NCI-H146 treated with DMSO at 0.1 percent for 48 hours (cell line): ENCODE data around the gene TMEM273.

ENCODE experiments used
- DNase-seq: peaks from one replicate; lab custom pipeline; 2025; ENCODE audit not compliant: unreplicated experiment; lab: John Stamatoyannopoulos, UW

The TMEM273 gene

DNA sequence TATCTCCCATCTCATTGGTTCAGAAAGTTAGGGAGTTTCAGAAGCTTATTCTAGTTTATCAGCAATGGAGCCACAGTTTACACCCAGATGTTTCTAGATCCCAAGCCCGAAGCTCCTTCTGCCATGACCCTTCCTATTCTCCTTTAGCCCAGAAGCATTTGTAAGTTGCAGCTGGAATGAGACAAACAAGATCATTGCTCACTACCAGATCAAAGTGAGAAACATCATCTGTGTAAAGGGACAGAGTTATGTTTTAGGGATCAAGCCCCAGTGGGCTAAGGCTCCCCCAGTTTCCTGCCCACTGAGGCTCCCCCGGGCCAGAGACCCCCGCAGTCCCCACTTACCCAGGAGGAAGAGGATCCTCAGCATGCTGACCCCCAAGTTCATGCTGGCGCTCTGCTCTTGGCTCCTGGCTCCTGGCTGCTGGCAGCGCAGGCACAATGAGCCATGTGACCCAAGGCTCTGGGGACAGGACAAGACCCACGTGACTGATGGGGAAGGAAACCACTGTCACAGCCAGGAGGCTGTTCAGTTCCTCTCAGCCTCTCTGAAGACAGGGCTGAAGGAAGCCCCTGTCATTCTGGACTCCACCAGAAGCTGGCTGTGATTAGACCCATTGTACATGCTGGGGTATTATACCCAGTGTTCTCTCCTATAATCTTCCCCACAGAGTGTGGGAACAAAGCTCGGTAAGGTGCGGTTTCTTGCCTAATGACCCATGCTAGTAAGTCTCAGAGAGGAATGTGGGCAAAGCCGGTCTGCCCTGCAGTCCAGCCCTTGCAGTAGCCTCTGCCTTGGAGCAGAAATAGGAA is at the start of gene TMEM273:
Gene TMEM273 (minus strand): TSS at position 442 of the 812 bp plus-strand sequence. CDS start 55 bp downstream, at position 387.
- no peak for DNase-seq

- DNase-seq, result no peak
These were observed 49.8 kb upstream of the TMEM273 start for GRCh38 chr10:49237985-49238384.

GRCh38 chr10:49235392-49235791 is 47.2 kb upstream of the TMEM273 start:
- no peak for DNase-seq

DNA sequence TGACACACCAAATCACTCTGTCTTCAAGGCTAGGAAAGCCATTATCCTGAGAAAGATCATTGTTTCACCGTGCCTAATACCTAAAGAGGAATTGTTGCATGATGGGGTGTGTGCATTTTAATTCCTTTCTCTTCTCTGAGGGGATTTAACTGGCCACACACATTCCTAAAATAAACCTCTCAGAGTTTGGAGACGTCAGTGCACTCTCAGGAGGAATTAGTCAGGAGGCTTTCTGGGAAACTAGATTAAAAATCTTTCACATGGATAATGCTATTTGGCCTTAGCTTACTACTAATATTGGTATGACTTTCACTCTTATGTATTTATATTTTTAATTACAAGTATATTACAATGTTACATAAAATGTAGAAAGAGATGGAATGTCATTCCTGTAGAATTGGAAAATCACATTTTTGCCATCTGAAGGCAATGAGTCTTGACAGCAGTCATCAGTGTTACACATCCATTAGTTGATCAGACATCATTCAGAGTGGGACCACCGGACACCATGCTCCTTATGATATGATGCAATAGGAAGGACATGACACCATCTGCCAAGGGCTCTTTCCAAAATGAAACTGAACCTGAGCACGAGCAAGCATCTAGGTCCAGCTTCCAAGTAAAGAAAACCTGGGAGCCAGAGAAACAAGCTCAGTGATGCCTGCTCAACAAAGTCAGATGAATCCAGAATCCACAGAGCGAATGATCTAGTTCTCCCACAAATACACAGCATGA is 43.1 kb upstream of the TMEM273 start:
- DNase-seq, result no peak

DNA sequence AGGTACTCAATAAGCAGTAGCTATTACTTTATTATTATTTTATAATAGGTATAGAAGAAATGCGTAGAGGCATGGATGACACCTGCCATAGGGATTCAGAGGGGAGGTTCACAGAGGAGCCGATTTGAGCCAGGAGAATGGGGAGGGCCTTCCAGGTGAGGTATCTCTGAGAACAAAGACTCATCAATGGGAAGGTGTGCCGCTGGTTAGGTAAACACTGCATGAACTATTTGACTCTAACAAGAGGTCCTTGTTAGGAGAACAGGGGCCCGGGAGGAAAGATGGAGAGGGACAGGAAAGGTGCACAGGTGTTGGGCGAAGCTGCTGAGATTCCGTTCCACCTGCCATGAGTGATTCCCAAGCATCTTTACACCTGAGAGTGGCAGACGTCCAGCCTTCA is 41.8 kb upstream of the TMEM273 start:
- peak; percentile 14 for DNase-seq

DNA sequence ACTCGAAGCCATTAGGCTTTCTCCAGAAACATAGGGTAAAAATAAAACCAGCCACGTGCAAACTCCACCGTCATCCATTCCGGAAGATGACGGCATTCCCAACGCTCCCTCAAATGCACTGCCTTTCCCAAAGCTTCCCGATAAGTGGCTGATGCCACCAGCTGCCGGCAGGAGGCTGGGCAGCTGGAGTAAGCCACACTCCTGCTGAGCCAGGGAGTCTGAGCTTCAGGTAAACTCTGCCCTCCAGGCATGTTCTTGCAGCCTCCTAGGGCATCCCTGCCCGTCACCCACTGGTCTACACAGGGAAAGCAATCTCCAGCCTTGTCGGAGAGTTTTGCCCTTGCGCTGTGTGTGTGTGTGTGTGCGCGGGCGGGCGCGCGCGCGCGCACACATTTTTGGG is 40.5 kb upstream of the TMEM273 start:
- DNase-seq, result peak; percentile 2

- DNase-seq, result no peak
These were observed 39.2 kb upstream of the TMEM273 start for GRCh38 chr10:49227406-49227805.

DNA sequence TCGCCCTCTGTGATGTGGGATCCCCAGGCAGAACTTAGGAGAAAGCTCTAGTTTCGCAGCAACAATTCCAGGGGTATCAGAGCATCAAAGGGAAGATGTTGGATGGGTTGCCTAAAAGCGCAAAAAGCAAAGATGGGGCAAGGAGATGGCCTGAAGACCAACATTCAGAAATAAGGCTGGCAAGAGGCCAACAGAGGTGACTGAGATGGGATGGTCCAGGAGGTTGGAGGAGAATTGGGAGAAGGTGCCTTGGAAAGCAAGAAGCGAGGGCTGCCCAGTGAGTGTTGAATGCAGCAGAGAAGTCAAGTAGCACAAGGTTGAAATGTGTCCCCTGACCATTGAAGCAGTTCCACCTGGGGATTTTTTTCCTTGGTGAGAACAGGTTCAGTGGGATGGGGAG is 38.4 kb upstream of the TMEM273 start:
- DNase-seq, result no peak

DNA sequence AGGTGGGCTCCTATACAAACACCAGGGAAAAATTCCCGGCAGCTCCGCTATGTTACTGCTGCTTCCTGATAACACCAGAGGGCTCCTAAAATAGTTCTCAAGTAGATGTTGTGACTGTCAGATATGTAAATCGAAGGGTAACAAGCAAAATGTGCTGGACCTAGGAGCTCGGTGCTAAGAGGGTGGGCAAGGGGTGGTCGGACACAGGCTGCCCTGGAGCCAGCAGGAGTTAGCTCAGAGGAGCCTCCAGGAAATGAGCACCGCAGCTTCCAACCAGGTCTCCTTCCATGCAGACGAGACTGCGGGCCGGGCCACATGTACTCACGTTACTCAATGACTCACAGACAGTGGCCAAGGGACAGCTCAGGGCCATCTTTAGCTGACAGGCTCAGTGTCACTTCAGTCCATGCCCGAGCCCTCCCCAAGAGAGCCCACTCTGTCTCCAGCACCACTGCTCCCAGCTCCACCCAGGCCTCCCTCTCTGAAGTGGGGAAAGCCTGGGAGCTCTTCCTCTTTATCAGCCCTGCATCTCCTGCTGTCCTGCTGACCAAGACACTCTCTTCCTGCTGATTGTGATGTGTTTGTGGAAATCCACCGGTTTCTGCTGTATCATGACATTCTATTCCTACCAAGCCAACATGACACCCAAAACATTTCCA is 37.2 kb upstream of the TMEM273 start:
- no peak for DNase-seq

DNA sequence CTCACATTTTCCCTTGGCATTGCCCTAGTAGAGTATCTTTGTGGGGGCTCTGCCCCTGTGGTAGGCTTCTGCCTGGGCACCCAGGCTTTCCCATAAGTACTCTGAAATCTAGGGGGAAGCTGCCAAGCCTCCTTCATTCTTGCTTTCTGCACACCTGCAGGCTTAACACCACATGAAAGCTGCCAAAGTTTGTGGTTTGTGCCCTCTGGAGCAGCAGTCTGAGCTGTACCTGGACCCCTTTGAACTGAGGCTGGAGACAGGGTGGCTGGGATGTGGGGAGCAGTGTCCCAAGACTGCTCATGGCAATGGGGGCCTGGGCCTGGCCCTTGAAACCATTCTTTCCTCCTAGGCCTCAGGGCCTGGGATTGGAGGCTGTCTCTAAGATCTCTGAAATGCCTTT is 35.0 kb upstream of the TMEM273 start:
- no peak for DNase-seq

- no peak for DNase-seq
These were observed 34.0 kb upstream of the TMEM273 start for GRCh38 chr10:49222170-49222569.

DNA sequence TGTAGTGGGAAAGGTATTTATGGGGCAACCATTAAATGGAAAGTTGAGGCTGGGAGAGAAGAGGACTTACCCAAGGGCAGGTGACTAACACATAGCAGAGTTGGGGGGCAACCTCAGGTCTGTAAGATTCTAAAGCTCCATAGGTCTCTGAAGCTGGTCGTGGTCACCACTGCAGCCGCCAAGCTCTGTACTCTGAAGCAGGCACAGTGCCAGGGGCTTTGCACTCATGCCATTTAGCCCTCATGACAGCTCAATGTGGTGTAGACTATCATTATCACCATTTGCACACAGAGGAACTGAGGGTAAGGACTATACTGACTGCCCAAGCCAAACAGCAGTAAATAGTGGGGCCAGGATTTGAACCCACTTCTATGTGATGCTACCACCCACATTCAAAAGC is 32.5 kb upstream of the TMEM273 start:
- DNase-seq, result no peak

DNA sequence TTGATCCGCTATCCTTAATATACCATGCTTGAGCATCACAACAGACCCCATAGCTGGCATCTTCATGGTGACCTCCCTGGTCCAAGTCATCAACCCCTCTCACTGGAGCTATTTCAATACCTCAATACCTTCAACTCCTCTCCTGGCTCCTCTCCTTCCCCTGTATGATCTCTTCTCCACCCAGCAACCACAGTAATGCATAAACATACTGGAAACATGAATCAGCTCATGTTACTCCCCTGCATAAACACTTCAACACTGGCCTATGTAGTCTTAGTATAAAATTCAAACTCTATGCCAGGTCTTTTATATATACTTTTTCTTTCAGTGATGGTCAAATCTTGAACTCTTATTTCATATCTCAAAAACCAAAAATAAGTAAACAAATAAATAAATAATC is 31.8 kb upstream of the TMEM273 start:
- DNase-seq, result no peak

DNA sequence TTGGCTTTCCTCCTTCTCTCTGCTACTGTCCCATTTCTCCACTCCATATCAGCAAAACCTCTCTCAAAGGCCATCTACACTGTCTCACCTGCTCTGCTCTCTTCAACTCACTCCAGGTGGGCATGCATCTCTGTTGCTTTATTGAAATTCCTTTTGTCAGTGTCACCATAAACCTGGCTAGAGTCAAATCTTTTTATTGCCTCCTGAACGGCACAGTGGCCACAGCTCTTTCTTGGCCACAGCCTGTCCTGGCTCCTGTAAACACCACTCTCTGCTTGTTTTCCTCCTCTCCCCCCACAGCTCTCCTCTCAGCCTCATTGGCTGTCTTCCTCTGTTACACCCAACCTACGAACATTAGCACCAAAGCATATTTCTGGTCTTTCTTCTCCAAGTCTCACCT is 31.1 kb upstream of the TMEM273 start:
- no peak for DNase-seq

DNA sequence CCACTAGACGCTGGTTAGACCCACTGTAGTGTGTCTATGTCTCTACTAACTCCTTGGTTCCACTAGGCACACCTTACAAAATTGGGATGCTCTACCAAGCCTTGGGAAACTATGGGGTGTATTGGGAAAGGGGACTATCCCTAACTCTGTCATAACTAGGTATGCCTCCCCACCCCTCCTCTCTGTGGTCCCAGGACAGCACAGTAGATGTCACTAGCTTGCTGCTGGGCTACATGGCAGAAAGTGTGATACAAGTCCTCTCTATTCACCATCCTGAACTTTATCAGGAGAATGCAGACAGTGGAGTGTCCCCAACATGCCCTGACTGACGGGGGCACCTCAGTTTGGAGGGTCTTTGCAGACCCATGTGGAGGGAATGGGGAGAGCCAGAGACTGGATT is 30.3 kb upstream of the TMEM273 start:
- DNase-seq, result no peak

DNA sequence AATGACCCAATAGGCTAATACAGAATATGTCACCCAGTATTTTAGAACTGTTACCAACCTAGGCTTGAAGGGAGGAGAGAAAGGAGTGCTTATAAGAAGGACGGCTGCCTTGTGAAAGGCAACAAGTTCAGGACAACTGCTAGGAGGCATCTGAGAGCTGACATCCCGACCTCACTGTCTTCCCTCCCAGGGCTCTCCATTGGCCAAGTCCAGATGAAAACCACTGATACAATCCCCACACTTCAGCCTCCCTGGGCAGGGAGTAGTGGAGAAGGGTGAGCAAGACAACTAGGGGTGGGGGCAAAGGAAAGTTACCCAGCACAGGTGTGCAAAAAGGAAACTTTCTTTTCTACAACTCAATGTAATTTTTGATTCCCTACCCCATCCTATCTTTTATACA is 29.5 kb upstream of the TMEM273 start:
- DNase-seq, result no peak

GRCh38 chr10:49213211-49213610 is 25.0 kb upstream of the TMEM273 start:
- no peak for DNase-seq

DNA sequence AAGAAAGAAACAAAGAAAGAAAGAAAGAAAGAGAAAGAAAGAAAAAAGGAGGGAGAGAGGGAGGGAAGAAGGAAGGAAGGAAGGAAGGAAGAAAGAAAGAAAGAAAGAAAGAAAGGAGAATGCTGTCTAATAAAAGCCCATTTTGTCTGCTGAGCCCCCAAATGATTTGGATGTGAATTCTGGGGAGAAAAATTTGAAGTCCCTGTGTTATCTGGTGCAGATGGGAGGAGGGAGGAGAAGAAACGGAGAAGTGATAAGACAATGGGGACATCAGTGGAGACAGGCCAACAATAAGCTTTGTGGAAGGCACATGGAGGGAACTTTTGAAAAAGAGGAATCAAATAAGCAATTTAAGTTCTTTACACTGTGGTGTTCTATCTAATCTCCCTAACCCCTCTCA is 24.6 kb upstream of the TMEM273 start:
- no peak for DNase-seq

DNA sequence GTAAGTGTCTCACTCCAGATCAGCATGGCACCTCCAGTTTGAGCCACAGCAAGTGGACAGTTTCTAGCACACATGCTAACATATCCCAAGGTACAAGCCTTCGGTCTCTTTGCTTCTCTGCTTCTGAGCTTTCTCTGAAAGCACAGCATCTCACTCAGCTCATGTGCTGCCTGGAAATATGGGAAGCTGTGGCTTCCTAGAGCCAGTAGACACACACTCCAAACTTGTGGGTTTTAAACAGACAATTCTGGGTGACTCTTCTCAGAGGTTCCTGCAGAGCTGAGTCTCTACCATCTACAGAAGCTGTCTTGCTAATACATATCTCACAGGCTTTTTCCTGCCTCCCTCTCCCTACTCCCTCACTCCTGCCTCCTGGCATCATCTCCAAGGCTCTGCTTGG is 23.9 kb upstream of the TMEM273 start:
- no peak for DNase-seq

- no peak for DNase-seq
These were observed 20.8 kb upstream of the TMEM273 start for GRCh38 chr10:49208996-49209395.

GRCh38 chr10:49207936-49208487 is 19.8 kb upstream of the TMEM273 start:
- no peak for DNase-seq

DNA sequence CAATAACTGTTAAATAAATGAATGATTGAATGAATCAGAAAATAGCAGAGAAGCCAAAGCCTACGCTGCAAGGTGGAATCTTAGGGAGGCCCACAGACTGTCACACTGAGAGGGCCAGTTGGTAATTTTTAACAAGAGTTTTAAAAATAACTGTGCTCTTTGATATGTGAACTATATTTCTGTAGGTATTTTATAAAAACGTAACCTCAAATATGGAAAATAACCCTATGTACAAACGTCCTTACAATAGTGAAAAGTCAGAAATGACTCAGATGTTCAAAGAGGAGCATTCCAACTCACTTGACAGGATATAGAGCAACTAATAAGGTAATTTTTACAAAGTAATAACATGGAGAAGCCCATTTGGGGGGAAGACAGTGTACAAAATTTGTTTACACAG is 18.9 kb upstream of the TMEM273 start:
- no peak for DNase-seq
